Measurements from ENCODE around the gene RIPPLY2.

- TF ChIP-seq, protein P1, sequence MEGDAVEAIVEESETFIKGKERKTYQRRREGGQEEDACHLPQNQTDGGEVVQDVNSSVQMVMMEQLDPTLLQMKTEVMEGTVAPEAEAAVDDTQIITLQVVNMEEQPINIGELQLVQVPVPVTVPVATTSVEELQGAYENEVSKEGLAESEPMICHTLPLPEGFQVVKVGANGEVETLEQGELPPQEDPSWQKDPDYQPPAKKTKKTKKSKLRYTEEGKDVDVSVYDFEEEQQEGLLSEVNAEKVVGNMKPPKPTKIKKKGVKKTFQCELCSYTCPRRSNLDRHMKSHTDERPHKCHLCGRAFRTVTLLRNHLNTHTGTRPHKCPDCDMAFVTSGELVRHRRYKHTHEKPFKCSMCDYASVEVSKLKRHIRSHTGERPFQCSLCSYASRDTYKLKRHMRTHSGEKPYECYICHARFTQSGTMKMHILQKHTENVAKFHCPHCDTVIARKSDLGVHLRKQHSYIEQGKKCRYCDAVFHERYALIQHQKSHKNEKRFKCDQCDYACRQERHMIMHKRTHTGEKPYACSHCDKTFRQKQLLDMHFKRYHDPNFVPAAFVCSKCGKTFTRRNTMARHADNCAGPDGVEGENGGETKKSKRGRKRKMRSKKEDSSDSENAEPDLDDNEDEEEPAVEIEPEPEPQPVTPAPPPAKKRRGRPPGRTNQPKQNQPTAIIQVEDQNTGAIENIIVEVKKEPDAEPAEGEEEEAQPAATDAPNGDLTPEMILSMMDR (IDR thresholded peaks at IDR 0.05), result no peak
- TF ChIP-seq POLR2A (IDR thresholded peaks at IDR 0.05) (no peak), POLR2AphosphoS5 (IDR thresholded peaks at IDR 0.05; ENCODE audit: insufficient read depth in 1 of 2, low read depth in 1 of 2) (no peak)
Measured at GRCh38 chr6:83812595-83812994, 40.6 kb upstream of the RIPPLY2 start.
